ENCODE measurements around the gene LIPA. TPM values are rescaled to one million over a fixed set of nuclear protein-coding genes. Genes with fewer than 3 reads are reported as not detected.

The LIPA gene
- total RNA-seq, 2 donors from 2014 or later, result 19.8 to 30.4 TPM

GRCh38 chr10:89210794-89211425 lies 40.7 kb downstream of the LIPA start:
- WGBS, 2 donors, result 75 to 84% methylated on average over 3 of the region's 3 CpGs

DNA sequence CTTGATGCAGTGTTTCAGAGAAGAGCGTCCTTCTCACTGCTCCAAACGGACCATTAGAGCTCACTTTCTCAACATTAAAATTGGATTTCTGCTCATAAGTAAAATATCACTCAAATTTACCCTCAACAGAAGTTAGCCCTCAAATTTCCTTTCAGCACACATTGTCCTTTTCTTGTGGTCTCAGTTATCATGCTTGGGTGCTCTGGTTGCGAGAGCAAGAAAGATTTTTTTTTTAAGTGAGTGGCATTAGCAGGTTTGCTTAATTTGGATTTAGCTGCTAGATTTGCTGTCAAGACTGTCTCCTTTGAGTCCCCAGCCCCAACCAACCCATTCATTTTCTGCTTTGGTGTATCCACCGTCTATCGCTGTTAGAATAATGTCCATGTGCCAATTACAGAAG lies 41.9 kb downstream of the LIPA start:
- no peak overlapping the region for H3K4me3 ChIP-seq
- H3K27ac ChIP-seq, result no peak overlapping the region
- no peak for DNase-seq
- TF ChIP-seq POLR2A (IDR thresholded peaks at IDR 0.05) (no peak), CTCF (IDR thresholded peaks at IDR 0.05) (no peak)
- H3K36me3 ChIP-seq (replicated peaks in 1 of 2; ENCODE audit: insufficient read depth in 1 of 2, low read depth in 2 of 2), result no peaks in the 10 kb centered on the region
- peaks cover 0 to 10% of the 10 kb centered on the region in 2 donors for H3K27me3 ChIP-seq
- H3K4me1 ChIP-seq, result peaks cover 25% of the 10 kb centered on the region
- no peak for ATAC-seq
- WGBS, 2 donors, result 88 to 91% methylated on average over 5 of the region's 5 CpGs
- intact Hi-C loops (cut with DNase I), result loop anchor here (5.0 to 10.0 kb wide), 2 partner anchors 167 to 185 kb away; no protein-coding TSS in a partner anchor
- H3K9me3 ChIP-seq, result no peaks in the 10 kb centered on the region

More at GRCh38 chr10:89210794-89211425, 40.7 kb downstream of the LIPA start:
- peaks cover 25% of the 10 kb centered on the region for H3K4me1 ChIP-seq
- H3K27me3 ChIP-seq, result peaks cover 0 to 10% of the 10 kb centered on the region in 2 donors
- ATAC-seq (no peak), DNase-seq (no peak)
- intact Hi-C loops (cut with DNase I), result no loop called here
- H3K36me3 ChIP-seq (replicated peaks in 1 of 2; ENCODE audit: insufficient read depth in 1 of 2, low read depth in 2 of 2), result no peaks in the 10 kb centered on the region
- H3K4me3 ChIP-seq, result no peak overlapping the region
- no peaks in the 10 kb centered on the region for H3K9me3 ChIP-seq
- TF ChIP-seq POLR2A (IDR thresholded peaks at IDR 0.05) (no peak), CTCF (IDR thresholded peaks at IDR 0.05) (no peak)
- no peak overlapping the region for H3K27ac ChIP-seq

DNA sequence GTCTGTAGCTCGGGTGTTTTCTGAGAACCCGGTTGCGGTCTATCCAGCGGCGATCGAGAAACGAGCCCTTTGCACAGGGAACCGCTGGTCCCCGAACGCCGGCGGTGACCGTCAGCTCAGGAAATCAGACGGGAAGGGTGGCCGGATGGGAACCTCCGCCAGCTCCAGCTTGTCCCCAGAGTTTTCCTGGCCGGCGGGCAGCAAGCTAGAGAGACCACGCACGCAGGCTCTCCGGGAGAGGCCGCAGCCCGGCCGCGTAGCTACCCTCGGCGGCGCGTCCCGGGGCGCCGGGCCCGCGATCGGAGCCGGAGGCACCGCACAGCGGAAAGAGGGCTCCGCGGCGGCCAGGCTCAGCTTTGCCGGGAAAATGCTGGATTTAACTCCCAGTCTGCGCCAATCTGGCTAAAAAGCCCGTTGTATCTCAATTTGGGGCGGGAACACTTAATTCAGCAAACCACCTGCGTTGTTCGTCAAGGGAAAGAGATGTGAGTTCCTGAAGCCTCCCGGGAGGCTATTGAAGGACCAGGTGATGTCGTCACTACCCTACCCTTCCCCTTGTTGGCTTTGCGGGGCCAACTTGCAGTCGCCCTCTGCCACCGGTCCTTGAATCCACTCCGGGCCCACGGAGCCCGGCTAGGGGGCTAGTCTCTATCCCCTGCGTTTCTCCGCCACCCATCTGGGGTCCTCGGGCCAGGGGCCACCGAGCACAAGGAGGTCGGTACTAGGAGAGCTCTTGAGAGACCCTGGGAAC lies 43.6 kb downstream of the LIPA start:
- DNase-seq, result peak; percentile 22 to 43 (median 34)
- intact Hi-C loops (cut with DNase I), result loop anchor here (5.0 to 10.0 kb wide), 2 partner anchors 166 to 183 kb away; no protein-coding TSS in a partner anchor
- WGBS, 2 donors, result 10 to 47% methylated on average over 14 to 58 of the region's 60 CpGs
- Histone ChIP-seq H3K27me3 (peaks cover 0 to 10% of the 10 kb centered on the region in 2 donors), H3K4me1 (peaks cover 22% of the 10 kb centered on the region), H3K9me3 (no peaks in the 10 kb centered on the region), H3K4me3 (no peak overlapping the region), H3K36me3 (replicated peaks in 1 of 2; ENCODE audit: insufficient read depth in 1 of 2, low read depth in 2 of 2) (no peaks in the 10 kb centered on the region), H3K27ac (peak overlapping the region in 3 of 4 donors; percentile 11 to 49 (median 14))
- ATAC-seq, result peak; percentile 60
- TF ChIP-seq CTCF (IDR thresholded peaks at IDR 0.05) (no peak), POLR2A (IDR thresholded peaks at IDR 0.05) (no peak)

DNA sequence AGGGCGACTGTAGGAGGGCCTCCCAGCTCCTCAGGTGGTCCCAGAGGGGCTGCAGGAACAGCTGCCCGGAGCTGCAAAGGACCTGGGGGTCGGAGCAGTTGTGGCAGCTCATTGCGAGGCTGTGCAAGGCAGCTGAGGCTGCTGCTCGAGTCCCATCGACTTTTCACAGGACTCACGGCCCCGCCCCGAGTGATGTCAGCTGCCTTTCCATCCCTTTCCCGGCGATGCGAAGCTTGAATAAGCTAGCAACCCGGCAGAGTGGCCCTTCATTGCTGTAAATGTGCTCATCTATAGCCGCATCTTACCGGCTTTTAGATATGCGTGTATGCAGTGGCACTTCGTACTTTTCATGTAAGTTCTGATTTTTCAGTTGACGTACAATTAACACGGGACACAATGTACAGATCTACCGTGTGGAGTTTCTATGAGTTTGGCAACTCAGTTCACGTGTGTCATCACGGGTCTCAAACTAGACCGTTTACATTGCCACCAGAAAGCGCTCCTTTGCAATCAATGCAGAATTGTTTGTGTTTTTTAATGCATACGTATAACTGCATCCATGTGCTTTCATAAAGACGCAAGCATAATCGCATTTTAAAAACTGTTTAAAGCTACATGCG lies 44.3 kb downstream of the LIPA start, which contains the start of gene CH25H:
CH25H (minus strand) TSS at position 137 of the 620 bp plus-strand sequence; CDS start at position 112, 25 bp downstream.
- Histone ChIP-seq H3K27ac (peak within 1 kb of the TSS in 3 of 4 donors; percentile 11 to 49 (median 14)), H3K27me3 (peaks cover 0 to 10% of the 10 kb centered on the region in 2 donors)

More for the DNA sequence above, 44.3 kb downstream of the LIPA start, which contains the start of gene CH25H:
- Histone ChIP-seq H3K4me1 (peaks cover 22% of the 10 kb centered on the region), H3K4me3 (no peak within 1 kb of the TSS), H3K36me3 (replicated peaks in 1 of 2; ENCODE audit: insufficient read depth in 1 of 2, low read depth in 2 of 2) (no peaks in the 10 kb centered on the region), H3K9me3 (no peaks in the 10 kb centered on the region)
- no peak for TF ChIP-seq CTCF (IDR thresholded peaks at IDR 0.05)
- peak in 2 of 3 donors; percentile 14 to 17 for TF ChIP-seq POLR2A (IDR thresholded peaks at IDR 0.05)
- intact Hi-C loops (cut with DNase I), result loop anchor here (5.0 to 10.0 kb wide), 2 partner anchors 165 to 182 kb away; no protein-coding TSS in a partner anchor
- peak; percentile 71 for ATAC-seq
- DNase-seq, result peak; percentile 56 to 66 (median 63)
- WGBS, 2 donors, result 0 to 1% methylated on average over 11 to 28 of the region's 28 CpGs

Measured in body of pancreas (tissue), 4 donors.